Measurements from ENCODE around the gene CRTAP.

GRCh38 chr3:33096093-33096868, 17.5 kb upstream of the CRTAP start:
- TF ChIP-seq CTCF (IDR thresholded peaks at IDR 0.05), result no peak
- no peak for TF ChIP-seq POLR2A (IDR thresholded peaks at IDR 0.05)
- TF ChIP-seq EP300 (IDR thresholded peaks at IDR 0.05), result no peak

Measured in tibial nerve (tissue), 4 donors.